ENCODE data around the gene PLPP6. TPM values are rescaled to one million over a fixed set of nuclear protein-coding genes. Genes with fewer than 3 reads are reported as not detected.

The PLPP6 gene
- total and polyA plus RNA-seq, 12 donors = 2.2 to 17.1 (median 11.1) TPM

DNA sequence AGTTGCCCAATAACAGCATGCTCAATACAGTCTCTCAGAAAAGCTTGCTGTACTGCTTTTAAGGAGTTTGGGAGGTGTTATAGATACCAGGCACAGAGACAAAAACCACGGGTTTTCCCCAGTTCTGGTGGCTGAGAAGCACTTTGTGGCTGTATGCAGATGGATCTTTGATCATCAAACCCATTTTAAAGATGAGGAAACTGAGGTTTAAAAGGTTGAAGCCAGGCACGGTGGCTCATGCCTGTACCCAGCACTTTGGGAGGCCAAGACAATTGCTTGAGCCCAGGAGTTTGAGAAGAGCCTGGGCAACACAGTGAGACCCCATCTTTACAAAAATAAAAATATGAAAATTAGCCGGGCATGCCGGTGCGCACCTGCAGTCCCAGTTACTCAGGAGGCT, 46.3 kb upstream of the PLPP6 start:
- Histone ChIP-seq H3K27me3 (no peaks in the 10 kb centered on the region), H3K4me3 (no peak overlapping the region), H3K4me1 (replicated peaks in 1 of 2) (no peaks in the 10 kb centered on the region), H3K27ac (no peak overlapping the region), H3K9me3 (replicated peaks in 1 of 3) (no peaks in the 10 kb centered on the region), H3K36me3 (replicated peaks in 1 of 2) (no peaks in the 10 kb centered on the region)
- no peak for DNase-seq
- TF ChIP-seq, protein P1, sequence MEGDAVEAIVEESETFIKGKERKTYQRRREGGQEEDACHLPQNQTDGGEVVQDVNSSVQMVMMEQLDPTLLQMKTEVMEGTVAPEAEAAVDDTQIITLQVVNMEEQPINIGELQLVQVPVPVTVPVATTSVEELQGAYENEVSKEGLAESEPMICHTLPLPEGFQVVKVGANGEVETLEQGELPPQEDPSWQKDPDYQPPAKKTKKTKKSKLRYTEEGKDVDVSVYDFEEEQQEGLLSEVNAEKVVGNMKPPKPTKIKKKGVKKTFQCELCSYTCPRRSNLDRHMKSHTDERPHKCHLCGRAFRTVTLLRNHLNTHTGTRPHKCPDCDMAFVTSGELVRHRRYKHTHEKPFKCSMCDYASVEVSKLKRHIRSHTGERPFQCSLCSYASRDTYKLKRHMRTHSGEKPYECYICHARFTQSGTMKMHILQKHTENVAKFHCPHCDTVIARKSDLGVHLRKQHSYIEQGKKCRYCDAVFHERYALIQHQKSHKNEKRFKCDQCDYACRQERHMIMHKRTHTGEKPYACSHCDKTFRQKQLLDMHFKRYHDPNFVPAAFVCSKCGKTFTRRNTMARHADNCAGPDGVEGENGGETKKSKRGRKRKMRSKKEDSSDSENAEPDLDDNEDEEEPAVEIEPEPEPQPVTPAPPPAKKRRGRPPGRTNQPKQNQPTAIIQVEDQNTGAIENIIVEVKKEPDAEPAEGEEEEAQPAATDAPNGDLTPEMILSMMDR (IDR thresholded peaks at IDR 0.05) = no peak
- no peak for TF ChIP-seq POLR2A (IDR thresholded peaks at IDR 0.05)
- WGBS, 4 donors = 76 to 96% (median 89%) methylated on average over 5 of the region's 5 CpGs
- intact Hi-C loops (cut with DNase I) = no loop called here

DNA sequence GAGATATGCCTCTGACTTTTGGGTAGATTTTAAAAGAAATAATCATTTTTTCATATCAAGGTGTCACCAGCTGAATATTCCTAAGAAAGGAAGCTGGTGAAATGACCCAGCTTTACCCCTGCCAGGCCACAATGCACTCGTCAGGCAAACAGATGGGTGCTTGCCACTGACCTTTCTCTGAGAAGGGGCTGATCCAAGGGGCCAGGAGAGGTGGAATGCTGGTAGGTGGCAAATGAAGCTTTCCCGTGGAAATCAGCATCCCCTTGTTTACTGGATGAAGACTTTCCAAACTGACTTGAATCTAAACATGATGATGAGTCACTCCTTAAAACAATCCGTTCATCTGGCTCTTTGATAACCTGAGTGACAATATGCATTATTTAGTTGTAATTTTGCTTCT, 44.3 kb upstream of the PLPP6 start:
- DNase-seq = no peak
- Histone ChIP-seq H3K9me3 (replicated peaks in 1 of 3) (no peaks in the 10 kb centered on the region), H3K4me3 (no peak overlapping the region), H3K4me1 (replicated peaks in 1 of 2) (no peaks in the 10 kb centered on the region), H3K27ac (no peak overlapping the region), H3K36me3 (replicated peaks in 1 of 2) (no peaks in the 10 kb centered on the region), H3K27me3 (no peaks in the 10 kb centered on the region)
- TF ChIP-seq POLR2A (IDR thresholded peaks at IDR 0.05) = no peak
- TF ChIP-seq, protein P1 (IDR thresholded peaks at IDR 0.05) = no peak
- intact Hi-C loops (cut with DNase I) = no loop called here
- 52 to 73% (median 68%) methylated on average over 3 of the region's 3 CpGs for WGBS, 4 donors

DNA sequence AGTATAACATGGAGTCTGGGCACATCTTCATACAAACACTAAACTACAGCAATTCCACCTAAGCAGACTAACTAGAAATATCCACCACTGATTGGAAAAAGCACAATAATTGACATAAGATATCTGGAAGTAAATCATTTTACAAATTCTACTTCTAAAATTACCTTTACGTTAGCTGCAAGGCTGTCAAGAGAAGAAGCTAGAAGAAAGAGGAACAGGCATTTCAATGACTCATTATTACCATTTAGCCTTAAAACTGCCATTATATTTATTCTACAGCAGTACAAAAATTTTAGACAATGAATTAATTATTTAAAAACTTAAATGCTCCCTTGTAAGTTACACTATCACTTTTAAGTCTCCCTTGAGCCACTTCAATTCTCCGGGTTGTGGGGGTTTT, 43.4 kb upstream of the PLPP6 start:
- H3K4me1 ChIP-seq (replicated peaks in 1 of 2) = no peaks in the 10 kb centered on the region
- no peaks in the 10 kb centered on the region for H3K27me3 ChIP-seq
- no peak for TF ChIP-seq POLR2A (IDR thresholded peaks at IDR 0.05)
- TF ChIP-seq, protein P1 (IDR thresholded peaks at IDR 0.05) = no peak
- no peak overlapping the region for H3K4me3 ChIP-seq
- no peaks in the 10 kb centered on the region for H3K9me3 ChIP-seq (replicated peaks in 1 of 3)
- intact Hi-C loops (cut with DNase I) = no loop called here
- 86 to 92% (median 89%) methylated on average over 2 of the region's 2 CpGs for WGBS, 4 donors
- no peaks in the 10 kb centered on the region for H3K36me3 ChIP-seq (replicated peaks in 1 of 2)
- no peak for DNase-seq
- no peak overlapping the region for H3K27ac ChIP-seq

DNA sequence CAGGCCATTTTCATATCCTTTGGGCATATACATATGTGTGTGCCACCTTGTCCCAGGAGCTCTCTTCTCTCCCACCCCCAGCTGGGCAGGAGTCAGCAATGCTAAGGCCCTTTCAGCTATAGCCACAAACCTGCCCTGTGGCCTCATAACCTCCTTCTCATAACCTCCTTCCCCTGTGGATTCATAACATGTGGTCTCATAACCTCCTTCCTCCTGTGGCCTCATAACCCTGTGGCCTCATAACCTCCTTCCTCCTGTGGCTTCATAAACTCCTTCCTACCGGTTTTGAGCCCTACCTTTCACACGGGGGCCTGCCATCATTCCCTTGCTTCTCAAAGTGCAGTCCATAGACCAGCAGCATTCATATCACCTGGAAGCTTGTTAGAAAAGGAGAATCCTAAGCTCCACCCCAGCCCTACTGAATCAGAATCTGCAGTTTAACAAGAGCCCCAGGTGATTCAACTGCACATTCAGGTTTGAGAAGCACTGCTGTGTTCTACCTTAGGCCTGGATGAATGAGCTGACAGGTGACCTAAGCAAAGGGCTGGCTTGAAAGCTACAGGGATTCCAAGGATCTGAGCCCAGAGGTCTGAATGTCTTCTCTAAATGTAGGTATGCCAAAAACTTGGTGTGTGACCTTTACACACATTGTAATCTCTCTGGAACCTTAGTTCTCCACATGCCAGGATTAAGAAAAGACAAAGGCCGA, 41.9 kb upstream of the PLPP6 start:
- intact Hi-C loops (cut with DNase I) = no loop called here
- Histone ChIP-seq H3K27me3 (no peaks in the 10 kb centered on the region), H3K27ac (no peak overlapping the region), H3K36me3 (replicated peaks in 1 of 2) (no peaks in the 10 kb centered on the region), H3K4me3 (no peak overlapping the region), H3K9me3 (replicated peaks in 1 of 3) (no peaks in the 10 kb centered on the region), H3K4me1 (replicated peaks in 1 of 2) (no peaks in the 10 kb centered on the region)
- 75 to 86% (median 80%) methylated on average over 3 of the region's 3 CpGs for WGBS, 4 donors
- TF ChIP-seq POLR2A (IDR thresholded peaks at IDR 0.05) = no peak
- TF ChIP-seq, protein P1 (IDR thresholded peaks at IDR 0.05) = no peak
- DNase-seq = no peak
